Activated T-helper 9 cell treated with anti-CD3 and anti-CD28 coated beads, Interleukin-2, amount 50 U/mL, for 16 hours (primary cell): ENCODE measurements around the gene NEDD4L.
"Not testable (repeated sequence)": the region's sequence is repeated elsewhere in the genome, so short reads cannot be mapped to it uniquely, and the experiment has no call there.

Experiments
- DNase-seq: peaks from one replicate; pipeline ENCODE4 v3.0.0-alpha.2; 2020; ENCODE audit warnings: low read depth

The NEDD4L gene

GRCh38 chr18:58157237-58157636 is 113.2 kb downstream of the NEDD4L start:
- DNase-seq: no peak

- no peak for DNase-seq
These were observed 114.0 kb downstream of the NEDD4L start for GRCh38 chr18:58158008-58158407.

- no peak for DNase-seq
These were observed 114.4 kb downstream of the NEDD4L start for GRCh38 chr18:58158459-58158858.

GRCh38 chr18:58161659-58162058 is 117.6 kb downstream of the NEDD4L start:
- no peak for DNase-seq

- no peak for DNase-seq
These were observed 118.1 kb downstream of the NEDD4L start for GRCh38 chr18:58162127-58162526.

- DNase-seq: no peak
These were observed 119.1 kb downstream of the NEDD4L start for GRCh38 chr18:58163004-58163590.

- no peak for DNase-seq
These were observed 122.3 kb downstream of the NEDD4L start for GRCh38 chr18:58166278-58166844.

GRCh38 chr18:58167073-58167472 is 123.0 kb downstream of the NEDD4L start:
- no peak for DNase-seq

- DNase-seq: no peak
These were observed 124.2 kb downstream of the NEDD4L start for GRCh38 chr18:58168221-58168620.

GRCh38 chr18:58168993-58169392 is 125.0 kb downstream of the NEDD4L start:
- DNase-seq: no peak

- DNase-seq: no peak
These were observed 125.4 kb downstream of the NEDD4L start for GRCh38 chr18:58169472-58169871.

- DNase-seq: not testable (repeated sequence)
These were observed 126.0 kb downstream of the NEDD4L start for GRCh38 chr18:58170036-58170435.

GRCh38 chr18:58172031-58172430 is 128.0 kb downstream of the NEDD4L start:
- no peak for DNase-seq

- DNase-seq: no peak
These were observed 130.3 kb downstream of the NEDD4L start for GRCh38 chr18:58174285-58174684.

GRCh38 chr18:58175122-58175785 is 131.2 kb downstream of the NEDD4L start:
- DNase-seq: no peak

GRCh38 chr18:58175786-58176176 is 131.8 kb downstream of the NEDD4L start:
- no peak for DNase-seq

- DNase-seq: no peak
These were observed 133.1 kb downstream of the NEDD4L start for GRCh38 chr18:58177004-58177717.

- no peak for DNase-seq
These were observed 134.0 kb downstream of the NEDD4L start for GRCh38 chr18:58177896-58178470.

GRCh38 chr18:58178511-58178910 is 134.5 kb downstream of the NEDD4L start:
- no peak for DNase-seq

- no peak for DNase-seq
These were observed 136.1 kb downstream of the NEDD4L start for GRCh38 chr18:58180172-58180571.

GRCh38 chr18:58180738-58181353 is 136.8 kb downstream of the NEDD4L start:
- DNase-seq: peak; percentile 33

GRCh38 chr18:58181988-58182387 is 138.0 kb downstream of the NEDD4L start:
- no peak for DNase-seq
